ENCODE data around the gene SLC22A17. TPM values are rescaled to one million over a fixed set of nuclear protein-coding genes. Genes with fewer than 3 reads are reported as not detected.

The SLC22A17 gene
- total and polyA plus RNA-seq, 2 of the 13 experiments (the other 11 are each of a cell fraction or from before 2014, with no cell fraction given), result 0.95 to 1.1 TPM

- no peak for TF ChIP-seq ZBTB40 (IDR thresholded peaks at IDR 0.05)
- no peak for TF ChIP-seq ZBTB40 (CRISPR knock-in tag; IDR thresholded peaks at IDR 0.05)
- no peak for TF ChIP-seq ZNF670 (CRISPR knock-in tag; IDR thresholded peaks at IDR 0.05; ENCODE audit: borderline replicate concordance)
- TF ChIP-seq TBP (CRISPR knock-in tag; IDR thresholded peaks at IDR 0.05), result no peak
- TF ChIP-seq SP4 (CRISPR knock-in tag; IDR thresholded peaks at IDR 0.05), result no peak; the same call in 1 of the 2 replicates
- TF ChIP-seq ZNF773 (CRISPR knock-in tag; IDR thresholded peaks at IDR 0.05; ENCODE audit: borderline replicate concordance), result no peak
- TF ChIP-seq ATF1 (CRISPR knock-in tag; IDR thresholded peaks at IDR 0.05), result no peak
- TF ChIP-seq GFI1 (CRISPR knock-in tag; IDR thresholded peaks at IDR 0.05; ENCODE audit: borderline replicate concordance), result no peak
- TF ChIP-seq ZMYM3 (CRISPR knock-in tag; IDR thresholded peaks at IDR 0.05), result 0 out of 2 replicates have a peak, but pooled peaks have one; percentile 32
- TF ChIP-seq ZNF577 (CRISPR knock-in tag; IDR thresholded peaks at IDR 0.05; ENCODE audit: borderline replicate concordance, low read depth), result no peak
- TF ChIP-seq ZNF740 (CRISPR knock-in tag; IDR thresholded peaks at IDR 0.05), result no peak
- TF ChIP-seq ZNF510 (CRISPR knock-in tag; IDR thresholded peaks at IDR 0.05; ENCODE audit: low read depth), result no peak
- TF ChIP-seq FOXO1 (CRISPR knock-in tag; IDR thresholded peaks at IDR 0.05), result 0 out of 2 replicates have a peak, but pooled peaks have one; percentile 18
- no peak for TF ChIP-seq FOSL1 (CRISPR knock-in tag; IDR thresholded peaks at IDR 0.05; ENCODE audit: borderline replicate concordance)
- TF ChIP-seq MTF2 (CRISPR knock-in tag; IDR thresholded peaks at IDR 0.05; ENCODE audit: borderline replicate concordance), result no peak
- TF ChIP-seq, protein P1, sequence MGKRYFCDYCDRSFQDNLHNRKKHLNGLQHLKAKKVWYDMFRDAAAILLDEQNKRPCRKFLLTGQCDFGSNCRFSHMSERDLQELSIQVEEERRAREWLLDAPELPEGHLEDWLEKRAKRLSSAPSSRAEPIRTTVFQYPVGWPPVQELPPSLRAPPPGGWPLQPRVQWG (CRISPR knock-in tag; IDR thresholded peaks at IDR 0.05; ENCODE audit: borderline replicate concordance, low read depth), result no peak
- TF ChIP-seq ZNF570 (CRISPR knock-in tag; IDR thresholded peaks at IDR 0.05; ENCODE audit: borderline replicate concordance), result no peak
- no peak for TF ChIP-seq SMARCC2 (IDR thresholded peaks at IDR 0.05)
- TF ChIP-seq SYNCRIP (IDR thresholded peaks at IDR 0.05; ENCODE audit: insufficient read depth, low read depth, low read length), result no peak
- no peak for TF ChIP-seq ZNF468 (CRISPR knock-in tag; IDR thresholded peaks at IDR 0.05)
- TF ChIP-seq NFRKB (IDR thresholded peaks at IDR 0.05), result no peak
These were observed 26.0 kb downstream of the SLC22A17 start (continued) for GRCh38 chr14:23326491-23327332.
